GM12878 (cell line): Measurements from ENCODE around the gene DDX39A. TPM values are rescaled to one million over a fixed set of nuclear protein-coding genes. Genes with fewer than 3 reads are reported as not detected.

Experiments used
- GATAD2B ChIP-seq: fragments of 450-650 bp; conservative IDR thresholded peaks from 2 replicates; pipeline ENCODE4 v1.6.1; 2017; ENCODE audit warnings: low read depth, mild to moderate bottlenecking, moderate library complexity
- JUNB ChIP-seq: IDR thresholded peaks from 2 replicates; pipeline ENCODE4 v1.6.1; 2016; ENCODE audit warnings: antibody characterized with exemption, mild to moderate bottlenecking
- KAT2A ChIP-seq: conservative IDR thresholded peaks from 2 replicates; pipeline ENCODE4 v1.6.1; 2011; ENCODE audit warnings: low read depth, low read length; ENCODE audit not compliant: control insufficient read depth
- MEF2B ChIP-seq: fragments of 450-650 bp; IDR thresholded peaks from 2 replicates; pipeline ENCODE4 v1.6.1; 2018; ENCODE audit warnings: mild to moderate bottlenecking, moderate library complexity; ENCODE audit not compliant: partially characterized antibody, poor library complexity, severe bottlenecking
- MTA2 ChIP-seq: fragments of 450-650 bp; IDR thresholded peaks from 2 replicates; pipeline ENCODE4 v1.6.1; 2016; ENCODE audit warnings: low read depth, mild to moderate bottlenecking, moderate library complexity
- MXI1 ChIP-seq: fragments of 150-350 bp; IDR thresholded peaks from 2 replicates; pipeline ENCODE4 v1.6.1; 2011; ENCODE audit warnings: low read depth, mild to moderate bottlenecking, inconsistent platforms, low read length, improper control_type of control experiment
- MYC ChIP-seq: IDR thresholded peaks from 2 replicates; pipeline ENCODE4 v1.6.1; 2011; ENCODE audit warnings: mild to moderate bottlenecking, low read length, moderate library complexity, inconsistent platforms; ENCODE audit not compliant: insufficient read depth, insufficient replicate concordance, insufficient read length, severe bottlenecking
- PML ChIP-seq: IDR thresholded peaks from 2 replicates; pipeline ENCODE4 v1.6.1; 2012; ENCODE audit warnings: low read length, inconsistent platforms
- POLR2A ChIP-seq: IDR thresholded peaks from 2 replicates; pipeline ENCODE4 v1.6.1; 2011; ENCODE audit warnings: low read depth, mild to moderate bottlenecking, low read length
- RB1 ChIP-seq: fragments of 450-650 bp; formaldehyde crosslinking; IDR thresholded peaks from 2 replicates; pipeline ENCODE4 v1.6.1; 2017; ENCODE audit warnings: mild to moderate bottlenecking, borderline replicate concordance
- RELB ChIP-seq: fragments of 450-650 bp; IDR thresholded peaks from 2 replicates; pipeline ENCODE4 v1.6.1; 2017; ENCODE audit warnings: low read depth, mild to moderate bottlenecking, moderate library complexity
- REST ChIP-seq: IDR thresholded peaks from 2 replicates; pipeline ENCODE4 v1.6.1; 2012; ENCODE audit warnings: mild to moderate bottlenecking, low read depth, low read length
- SMAD5 ChIP-seq: IDR thresholded peaks from 2 replicates; pipeline ENCODE4 v1.6.1; 2016; ENCODE audit warnings: antibody characterized with exemption, low read depth
- SPI1 ChIP-seq: IDR thresholded peaks from 2 replicates; pipeline ENCODE4 v1.6.1; 2011; ENCODE audit warnings: low read depth, mild to moderate bottlenecking, low read length, moderate library complexity, borderline replicate concordance; ENCODE audit not compliant: insufficient read depth
- USF1 ChIP-seq: IDR thresholded peaks from 2 replicates; pipeline ENCODE4 v1.6.1; 2011; ENCODE audit warnings: borderline replicate concordance, low read depth, mild to moderate bottlenecking, moderate library complexity, mixed read lengths, low read length; ENCODE audit not compliant: insufficient read depth; ENCODE audit errors: extremely low read length
- ZBTB33 ChIP-seq: fragments of 450-650 bp; IDR thresholded peaks from 2 replicates; pipeline ENCODE4 v1.6.1; 2017; ENCODE audit warnings: mild to moderate bottlenecking
- ZNF217 ChIP-seq: fragments of 450-650 bp; IDR thresholded peaks from 2 replicates; pipeline ENCODE4 v1.6.1; 2017; ENCODE audit warnings: antibody characterized with exemption, mild to moderate bottlenecking
- ZNF592 ChIP-seq: fragments of 450-650 bp; IDR thresholded peaks from 2 replicates; pipeline ENCODE4 v1.6.1; 2017; ENCODE audit warnings: mild to moderate bottlenecking, moderate library complexity
- polyA plus RNA-seq, 11 experiments: library from polyadenylated mRNA; depleted of rRNA in 4 of 11; unstranded in 6 of 11; stranded (reverse) in 5 of 11; fragments of >200 nt; fragmentation: Nextera tagmentation in 4 of 11; fragmentation: Illumina TruSeq in 1 of 11; extraction: Ambion mirVana in 4 of 11; extraction: Trizol in 1 of 11; gene quantifications; 1 replicate in 1 of 11; 2 replicates in 10 of 11; pipeline versions ENCODE4 v1.2.1 to v1.2.3, GENCODE V29; 2011 to 2016; ENCODE audit warnings: inconsistent platforms in 2 of 11, missing spikeins in 2 of 11, low read depth in 1 of 11
- total RNA-seq, 4 experiments: library from RNA; depleted of rRNA in 3 of 4; stranded (reverse); fragments of >200 nt in 3 of 4; fragmentation: Illumina TruSeq in 1 of 4; extraction: Trizol in 1 of 4; gene quantifications; 2 replicates each; pipeline versions ENCODE4 v1.2.1 to v1.2.3, GENCODE V29; 2013 to 2021

DDX39A gene
- total and polyA plus RNA-seq, 10 of the 15 experiments (the other 5 are each of a cell fraction or from before 2014, with no cell fraction given) = 113 to 378 (median 224) TPM

GRCh38 chr19:14375055-14375581 is 44.0 kb downstream of the DDX39A start (continued):
- no peak for TF ChIP-seq ZBTB33
- TF ChIP-seq MTA2 = peak; percentile 32; the same call in 1 of the 2 replicates
- no peak for TF ChIP-seq REST
- TF ChIP-seq ZNF592 = no peak
- TF ChIP-seq GATAD2B = 0 out of 2 replicates have a peak, but pooled peaks have one; percentile 51
- TF ChIP-seq RELB = peak; percentile 20; the same call in 1 of the 2 replicates
- TF ChIP-seq MXI1 = peak; percentile 23; the same call in 1 of the 2 replicates
- no peak for TF ChIP-seq ZNF217
- no peak for TF ChIP-seq RB1
- peak; percentile 75 for TF ChIP-seq POLR2A
- TF ChIP-seq SMAD5 = no peak
- TF ChIP-seq JUNB = no peak
- TF ChIP-seq SPI1 = peak; percentile 69; the same call in 1 of the 2 replicates
- no peak for TF ChIP-seq PML
- no peak for TF ChIP-seq KAT2A
- no peak for TF ChIP-seq MYC
- peak; percentile 22 for TF ChIP-seq USF1
- TF ChIP-seq MEF2B = no peak
